ENCODE results near the gene C1orf210.

Gene C1orf210

GRCh38 chr1:43306688-43307457, 21.5 kb upstream of the C1orf210 start:
- Histone ChIP-seq H3K9ac (ENCODE audit: low read depth, low read length, poor library complexity, severe bottlenecking) (no peak overlapping the region), H2AFZ (ENCODE audit: low read length) (no peak overlapping the region), H3K79me2 (ENCODE audit: insufficient read depth, low read length) (no peaks in the 10 kb centered on the region), H3K4me1 (ENCODE audit: insufficient read depth, low read length, poor library complexity, severe bottlenecking) (no peaks in the 10 kb centered on the region), H3K4me3 (ENCODE audit: low read length, poor library complexity, severe bottlenecking) (no peak overlapping the region), H3F3A (ENCODE audit: low read depth) (no peaks in the 10 kb centered on the region), H3K4me2 (ENCODE audit: low read depth, low read length, poor library complexity, severe bottlenecking) (no peak overlapping the region), H4K20me1 (ENCODE audit: insufficient read depth, low read length, poor library complexity, severe bottlenecking) (no peaks in the 10 kb centered on the region), H3K27me3 (ENCODE audit: insufficient read depth, low read length, poor library complexity, severe bottlenecking) (no peaks in the 10 kb centered on the region), H3K36me3 (ENCODE audit: insufficient read depth, low read length) (no peaks in the 10 kb centered on the region), H3K9me2 (replicated peaks; ENCODE audit: low read depth, low read length) (no peaks in the 10 kb centered on the region), H3K9me3 (ENCODE audit: insufficient read depth, low read depth, low read length) (no peaks in the 10 kb centered on the region)
- TF ChIP-seq EZH2phosphoT487 (IDR thresholded peaks at IDR 0.05; ENCODE audit: borderline replicate concordance) (no peak), CTCF (conservative IDR thresholded peaks at IDR 0.05; ENCODE audit: low read length) (no peak)

GRCh38 chr1:43305926-43306687, 20.7 kb upstream of the C1orf210 start:
- H2AFZ ChIP-seq (ENCODE audit: low read length): no peak overlapping the region
- no peaks in the 10 kb centered on the region for H3K27me3 ChIP-seq (ENCODE audit: insufficient read depth, low read length, poor library complexity, severe bottlenecking)
- H3K9me2 ChIP-seq (replicated peaks; ENCODE audit: low read depth, low read length): no peaks in the 10 kb centered on the region
- no peak overlapping the region for H3K4me3 ChIP-seq (ENCODE audit: low read length, poor library complexity, severe bottlenecking)
- no peaks in the 10 kb centered on the region for H3K4me1 ChIP-seq (ENCODE audit: insufficient read depth, low read length, poor library complexity, severe bottlenecking)
- TF ChIP-seq CTCF (conservative IDR thresholded peaks at IDR 0.05; ENCODE audit: low read length) (no peak), EZH2phosphoT487 (IDR thresholded peaks at IDR 0.05; ENCODE audit: borderline replicate concordance) (no peak)
- no peaks in the 10 kb centered on the region for H3K36me3 ChIP-seq (ENCODE audit: insufficient read depth, low read length)
- no peaks in the 10 kb centered on the region for H3F3A ChIP-seq (ENCODE audit: low read depth)
- no peaks in the 10 kb centered on the region for H4K20me1 ChIP-seq (ENCODE audit: insufficient read depth, low read length, poor library complexity, severe bottlenecking)
- H3K9ac ChIP-seq (ENCODE audit: low read depth, low read length, poor library complexity, severe bottlenecking): no peak overlapping the region
- H3K9me3 ChIP-seq (ENCODE audit: insufficient read depth, low read depth, low read length): no peaks in the 10 kb centered on the region
- no peak overlapping the region for H3K4me2 ChIP-seq (ENCODE audit: low read depth, low read length, poor library complexity, severe bottlenecking)
- H3K79me2 ChIP-seq (ENCODE audit: insufficient read depth, low read length): no peaks in the 10 kb centered on the region

GRCh38 chr1:43305461-43305860, 20.1 kb upstream of the C1orf210 start:
- H3K9me2 ChIP-seq (replicated peaks; ENCODE audit: low read depth, low read length): no peaks in the 10 kb centered on the region
- TF ChIP-seq EZH2phosphoT487 (IDR thresholded peaks at IDR 0.05; ENCODE audit: borderline replicate concordance) (no peak), CTCF (conservative IDR thresholded peaks at IDR 0.05; ENCODE audit: low read length) (no peak)
- H3K9me3 ChIP-seq (ENCODE audit: insufficient read depth, low read depth, low read length): no peaks in the 10 kb centered on the region
- no peak overlapping the region for H3K4me2 ChIP-seq (ENCODE audit: low read depth, low read length, poor library complexity, severe bottlenecking)
- H3K4me1 ChIP-seq (ENCODE audit: insufficient read depth, low read length, poor library complexity, severe bottlenecking): peaks cover 6% of the 10 kb centered on the region
- no peak overlapping the region for H3K4me3 ChIP-seq (ENCODE audit: low read length, poor library complexity, severe bottlenecking)
- no peaks in the 10 kb centered on the region for H3K79me2 ChIP-seq (ENCODE audit: insufficient read depth, low read length)
- H3F3A ChIP-seq (ENCODE audit: low read depth): no peaks in the 10 kb centered on the region
- no peaks in the 10 kb centered on the region for H3K36me3 ChIP-seq (ENCODE audit: insufficient read depth, low read length)
- H2AFZ ChIP-seq (ENCODE audit: low read length): no peak overlapping the region
- H3K9ac ChIP-seq (ENCODE audit: low read depth, low read length, poor library complexity, severe bottlenecking): no peak overlapping the region
- H4K20me1 ChIP-seq (ENCODE audit: insufficient read depth, low read length, poor library complexity, severe bottlenecking): no peaks in the 10 kb centered on the region
- no peaks in the 10 kb centered on the region for H3K27me3 ChIP-seq (ENCODE audit: insufficient read depth, low read length, poor library complexity, severe bottlenecking)

All from Loucy (cell line).